ENCODE measurements around the gene MYG1.

- TF ChIP-seq CTCF (conservative IDR thresholded peaks at IDR 0.05; ENCODE audit: low read length) (no peak), EZH2phosphoT487 (IDR thresholded peaks at IDR 0.05; ENCODE audit: borderline replicate concordance, low read depth, low read length) (no peak)
Measured at GRCh38 chr12:53286448-53286847, 13.0 kb upstream of the MYG1 start.

Data from OCI-LY7 (cell line).